Type B pancreatic cell (in vitro differentiated cells): ENCODE results near the gene SLC1A2. TPM values are rescaled to one million over a fixed set of nuclear protein-coding genes. Genes with fewer than 3 reads are reported as not detected.

Experiments
- DNase-seq: peaks from one replicate; pipeline ENCODE4 v3.0.0; 2021; ENCODE audit warnings: mixed read lengths; ENCODE audit not compliant: unreplicated experiment; ENCODE audit errors: extremely low spot score
- H3K27ac Mint-ChIP-seq: 2 replicates; pipeline ENCODE4 v1.8.0; 2021; ENCODE audit warnings: mild to moderate bottlenecking, mixed read lengths
- H3K27me3 Mint-ChIP-seq: 2 replicates; pipeline ENCODE4 v1.8.0; 2021; ENCODE audit warnings: mixed read lengths
- H3K36me3 Mint-ChIP-seq: 2 replicates; pipeline ENCODE4 v1.8.0; 2021; ENCODE audit warnings: mixed read lengths
- H3K4me1 Mint-ChIP-seq: one replicate; pipeline ENCODE4 v1.8.0; 2021; ENCODE audit warnings: mixed read lengths; ENCODE audit not compliant: unreplicated experiment
- H3K4me3 Mint-ChIP-seq: 2 replicates; pipeline ENCODE4 v1.8.0; 2021; ENCODE audit warnings: mild to moderate bottlenecking, mixed read lengths
- H3K9me3 Mint-ChIP-seq: 2 replicates; pipeline ENCODE4 v1.8.0; 2021; ENCODE audit warnings: mixed read lengths
- CTCF ChIP-seq: fragments of 200-600 bp; sonication (generic); conservative IDR thresholded peaks from 2 replicates; pipeline ENCODE4 v1.5.0; 2021; ENCODE audit warnings: antibody characterized with exemption, mild to moderate bottlenecking
- total RNA-seq: library from RNA; stranded (reverse); gene quantifications from 2 replicates; pipeline ENCODE4 v1.2.1, GENCODE V29; 2021; ENCODE audit warnings: low replicate concordance

The SLC1A2 gene
- total RNA-seq, 1 donor from 2014 or later = 7.4 TPM

- H3K4me1 Mint-ChIP-seq = peaks cover 22% of the 10 kb centered on the region
- peaks cover 20% of the 10 kb centered on the region for H3K27me3 Mint-ChIP-seq
- H3K9me3 Mint-ChIP-seq = no peaks in the 10 kb centered on the region
- H3K4me3 Mint-ChIP-seq = no peak overlapping the region
- H3K27ac Mint-ChIP-seq = no peak overlapping the region
- no peaks in the 10 kb centered on the region for H3K36me3 Mint-ChIP-seq
- no peak for TF ChIP-seq CTCF
- no peak for DNase-seq
These were observed 28.3 kb downstream of the SLC1A2 start for GRCh38 chr11:35390737-35391682.

- Mint-ChIP-seq H3K4me3 (no peak overlapping the region), H3K9me3 (no peaks in the 10 kb centered on the region), H3K27ac (no peak overlapping the region), H3K27me3 (peaks cover 20% of the 10 kb centered on the region), H3K4me1 (peaks cover 22% of the 10 kb centered on the region), H3K36me3 (no peaks in the 10 kb centered on the region)
- no peak for TF ChIP-seq CTCF
- no peak for DNase-seq
These were observed 29.4 kb downstream of the SLC1A2 start for GRCh38 chr11:35389897-35390465.

- Mint-ChIP-seq H3K9me3 (no peaks in the 10 kb centered on the region), H3K4me3 (no peak overlapping the region), H3K27ac (no peak overlapping the region), H3K36me3 (no peaks in the 10 kb centered on the region), H3K4me1 (peaks cover 22% of the 10 kb centered on the region), H3K27me3 (peaks cover 15% of the 10 kb centered on the region)
- TF ChIP-seq CTCF = no peak
- no peak for DNase-seq
These were observed 30.2 kb downstream of the SLC1A2 start for GRCh38 chr11:35389112-35389511.

DNA sequence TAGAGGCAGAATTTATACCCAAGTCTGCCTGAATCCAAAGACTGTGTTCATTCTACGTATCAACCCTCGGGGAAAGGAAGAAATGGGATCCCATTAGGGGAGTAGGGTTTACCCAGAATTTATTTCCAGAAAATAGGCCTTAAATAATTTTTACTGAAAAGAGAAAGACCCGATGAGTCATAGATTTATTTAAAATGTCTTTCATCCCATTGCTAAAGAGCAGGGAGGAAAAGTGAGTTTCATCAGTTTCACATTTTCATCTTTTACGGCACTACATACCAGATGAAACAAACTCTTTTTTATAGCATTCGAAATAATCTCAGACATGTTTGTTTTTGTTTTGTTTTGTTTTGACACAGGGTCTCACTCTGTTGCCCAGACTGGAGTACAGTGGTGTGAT lies 31.3 kb downstream of the SLC1A2 start:
- peaks cover 22% of the 10 kb centered on the region for H3K4me1 Mint-ChIP-seq
- H3K4me3 Mint-ChIP-seq = no peak overlapping the region
- no peaks in the 10 kb centered on the region for H3K36me3 Mint-ChIP-seq
- H3K27me3 Mint-ChIP-seq = peaks cover 8% of the 10 kb centered on the region
- TF ChIP-seq CTCF = no peak
- DNase-seq = no peak
- H3K27ac Mint-ChIP-seq = no peak overlapping the region
- no peaks in the 10 kb centered on the region for H3K9me3 Mint-ChIP-seq

GRCh38 chr11:35387111-35387982 lies 32.0 kb downstream of the SLC1A2 start:
- Mint-ChIP-seq H3K4me3 (no peak overlapping the region), H3K36me3 (no peaks in the 10 kb centered on the region), H3K27ac (peak overlapping the region; percentile 25), H3K4me1 (peaks cover 22% of the 10 kb centered on the region), H3K27me3 (peaks cover 4% of the 10 kb centered on the region), H3K9me3 (no peaks in the 10 kb centered on the region)
- no peak for TF ChIP-seq CTCF
- DNase-seq = no peak
